K562 (cell line): Measurements from ENCODE around the gene ZSWIM2. TPM values are rescaled to one million over a fixed set of nuclear protein-coding genes. Genes with fewer than 3 reads are reported as not detected.

ENCODE experiments used
- ATAC-seq: fragments of 200-7000 bp; cut with Tn5 transposase; 3 replicates; pipeline ENCODE4 v1.9.1; 2020; ENCODE audit warnings: moderate library complexity
- BruUV-seq: library from RNA; stranded (reverse); fragments of 400-500 nt; replicated peaks from 2 replicates; lab custom pipeline; 2021; lab: Mats Ljungman, UMichigan
- CTCF ChIA-PET: fragments of 300-600 bp; formaldehyde crosslinking; extraction: SDS; loops from one replicate; lab custom pipeline; 2021; ENCODE audit warnings: low intra/inter-chr PET ratio; lab: Yijun Ruan, JAX
- POLR2A ChIA-PET: fragments of 300-600, 350-650 bp; sonication (Branson Sonifier 250); formaldehyde crosslinking; extraction: SDS; loops from one replicate; lab custom pipeline; 2021; ENCODE audit warnings: antibody characterized with exemption, inconsistent platforms; lab: Yijun Ruan, JAX
- DNase-seq, 4 experiments: peaks; one replicate each; pipeline versions ENCODE4 v3.0.0 to v3.0.0-alpha.2; 2011 to 2018; ENCODE audit warnings: low spot score in 3 of 4, mixed read lengths in 3 of 4; ENCODE audit errors: extremely low read depth in 1 of 4
- FAIRE-seq: peaks from 2 replicates; lab custom pipeline; 2011; peaks lifted over from hg19 to GRCh38; lab: Jason Lieb, UNC
- H2AFZ ChIP-seq: 2 replicates; pipeline ENCODE4 v1.6.0; 2011; ENCODE audit warnings: low read depth, low read length, control low read depth, inconsistent platforms
- H3K27ac ChIP-seq: fragments of 200-600 bp; 3 replicates; pipeline ENCODE4 v1.8.0; 2011; ENCODE audit warnings: low read depth, mild to moderate bottlenecking, control low read depth, inconsistent platforms, low read length, moderate library complexity, mixed read lengths; ENCODE audit errors: extremely low read depth
- H3K27me3 ChIP-seq, 2 experiments: fragments of 300-600 bp in 1 of 2; 2 replicates in 1 of 2; 3 replicates in 1 of 2; pipeline versions ENCODE4 v1.6.0 to v1.8.0; 2011; ENCODE audit warnings: inconsistent platforms in 2 of 2, low read length in 2 of 2, mild to moderate bottlenecking in 1 of 2, mixed read lengths in 1 of 2, moderate library complexity in 1 of 2; ENCODE audit not compliant: control insufficient read depth in 2 of 2, insufficient read depth in 2 of 2
- H3K36me3 ChIP-seq: fragments of 300-600 bp; 3 replicates; pipeline ENCODE4 v1.8.0; 2011; ENCODE audit warnings: mild to moderate bottlenecking, low read length, inconsistent platforms; ENCODE audit not compliant: control insufficient read depth, insufficient read depth
- H3K4me1 ChIP-seq, 2 experiments: fragments of 200-600 bp in 1 of 2; replicated peaks in 1 of 2; 2 replicates in 1 of 2; 3 replicates in 1 of 2; pipeline versions ENCODE4 v1.5.1 to v1.8.0; 2011; ENCODE audit warnings: inconsistent platforms in 2 of 2, low read length in 2 of 2, mild to moderate bottlenecking in 1 of 2, mixed read lengths in 1 of 2, moderate library complexity in 1 of 2; ENCODE audit not compliant: control insufficient read depth in 2 of 2, insufficient read depth in 2 of 2
- H3K4me2 ChIP-seq: 2 replicates; pipeline ENCODE4 v1.6.1; 2011; ENCODE audit warnings: low read length, control low read depth, inconsistent platforms, mixed read lengths; ENCODE audit not compliant: insufficient read depth
- H3K4me3 ChIP-seq: fragments of 200-600 bp; sonication (generic), shearing (Covaris generic); 2 replicates; pipeline ENCODE4 v1.5.1; 2016; ENCODE audit warnings: control low read depth, inconsistent platforms
- H3K79me2 ChIP-seq: fragments of 200-600 bp; 3 replicates; pipeline ENCODE4 v1.8.0; 2011; ENCODE audit warnings: low read length, inconsistent platforms; ENCODE audit not compliant: control insufficient read depth, insufficient read depth
- H3K9ac ChIP-seq, 2 experiments: 2 replicates each; pipeline versions ENCODE4 v1.6.0 to v1.6.1; 2011; ENCODE audit warnings: low read depth in 2 of 2, low read length in 2 of 2, control low read depth in 1 of 2, inconsistent platforms in 1 of 2, mild to moderate bottlenecking in 1 of 2, mixed read lengths in 1 of 2; ENCODE audit not compliant: insufficient read depth in 1 of 2
- H3K9me1 ChIP-seq: one replicate; pipeline ENCODE4 v1.6.0; 2011; ENCODE audit warnings: inconsistent platforms, mild to moderate bottlenecking, low read length, moderate library complexity; ENCODE audit not compliant: control insufficient read depth, insufficient read depth
- H3K9me3 ChIP-seq: replicated peaks from 2 replicates; pipeline ENCODE4 v1.5.1; 2011; ENCODE audit warnings: low read depth, low read length, inconsistent platforms; ENCODE audit not compliant: control insufficient read depth, insufficient read depth
- H4K20me1 ChIP-seq: replicated peaks from 2 replicates; pipeline ENCODE4 v1.6.1; 2011; ENCODE audit warnings: low read length, inconsistent platforms, mixed read lengths; ENCODE audit not compliant: control insufficient read depth, insufficient read depth
- CC2D1A ChIP-seq: fragments of 450-650 bp; IDR thresholded peaks from 2 replicates; pipeline ENCODE4 v1.6.1; 2017; ENCODE audit warnings: mild to moderate bottlenecking
- CEBPB ChIP-seq: fragments of 450-650 bp; IDR thresholded peaks from 2 replicates; pipeline ENCODE4 v1.6.1; 2016; ENCODE audit warnings: missing genetic modification characterization, missing compliant biosample characterization
- CEBPG ChIP-seq, 3 experiments: fragments of 200-800 bp in 1 of 3; sonication (Bioruptor generic) in 1 of 3; sonication (generic) in 1 of 3; formaldehyde crosslinking in 1 of 3; IDR thresholded peaks in 2 of 3; conservative IDR thresholded peaks in 1 of 3; 2 replicates each; pipeline versions ENCODE4 v1.6.1 to v1.8.0; 2016 to 2022; ENCODE audit warnings: missing compliant biosample characterization in 2 of 3, missing genetic modification characterization in 2 of 3, mild to moderate bottlenecking in 1 of 3, missing genetic modification reagents in 1 of 3
- HIVEP1 ChIP-seq: fragments of 250-450 bp; sonication (Bioruptor Pico); IDR thresholded peaks from 2 replicates; pipeline ENCODE4 v1.4.0; 2020; ENCODE audit warnings: mild to moderate bottlenecking
- JUN ChIP-seq, 2 experiments: sonication (generic) in 1 of 2; formaldehyde crosslinking in 1 of 2; IDR thresholded peaks; 2 replicates each; pipeline versions ENCODE4 v1.6.1 to v1.8.0; 2012 to 2022; ENCODE audit warnings: borderline replicate concordance in 2 of 2, mild to moderate bottlenecking in 2 of 2, improper control_type of control experiment in 1 of 2, low read depth in 1 of 2, low read length in 1 of 2, missing genetic modification reagents in 1 of 2
- NCOA4 ChIP-seq: fragments of 450-650 bp; IDR thresholded peaks from 2 replicates; pipeline ENCODE4 v1.6.1; 2018; ENCODE audit warnings: mild to moderate bottlenecking; ENCODE audit not compliant: partially characterized antibody
- NONO ChIP-seq, 2 experiments: fragments of 200-400 bp in 1 of 2; fragments of 450-650 bp in 1 of 2; formaldehyde crosslinking in 1 of 2; IDR thresholded peaks; 2 replicates each; pipeline ENCODE4 v1.6.1; 2017; ENCODE audit warnings: low read depth in 2 of 2, mild to moderate bottlenecking in 2 of 2, moderate library complexity in 2 of 2, low read length in 1 of 2
- NR3C1 ChIP-seq: sonication (generic); formaldehyde crosslinking; IDR thresholded peaks from 2 replicates; pipeline ENCODE4 v1.8.1; 2022; ENCODE audit warnings: missing genetic modification reagents
- PTTG1 ChIP-seq: fragments of 450-650 bp; IDR thresholded peaks from 2 replicates; pipeline ENCODE4 v1.6.1; 2016; ENCODE audit warnings: low read depth, mild to moderate bottlenecking, missing genetic modification characterization, missing compliant biosample characterization
- STAT6 ChIP-seq: sonication (generic); formaldehyde crosslinking; IDR thresholded peaks from 2 replicates; pipeline ENCODE4 v1.8.1; 2023; ENCODE audit warnings: mild to moderate bottlenecking, missing genetic modification reagents
- TFAM ChIP-seq: fragments of 250-450 bp; sonication (Bioruptor Pico); conservative IDR thresholded peaks from 2 replicates; pipeline ENCODE4 v1.5.0; 2021; ENCODE audit warnings: mild to moderate bottlenecking, moderate library complexity
- ZC3H11A ChIP-seq: IDR thresholded peaks from 2 replicates; pipeline ENCODE4 v1.6.1; 2012; ENCODE audit warnings: low read depth, low read length, improper control_type of control experiment
- ZNF655 ChIP-seq: fragments of 250-450 bp; sonication (Bioruptor Pico); IDR thresholded peaks from 2 replicates; pipeline ENCODE4 v1.5.0; 2021
- WGBS: fragments of 100-300 bp; shearing (Covaris generic); methylation state at CpG from one replicate; pipeline ENCODE4 v1.1.6; 2016; ENCODE audit warnings: low coverage, mixed read lengths; ENCODE audit not compliant: insufficient coverage; ENCODE audit errors: missing lambda C conversion rate; 5-methylcytosine and 5-hydroxymethylcytosine counted together
- in situ Hi-C: fragments of 300-500 bp; cut with MboI; formaldehyde crosslinking; loops from 4 replicates; pipeline ENCODE4 v1.15.0; 2018; ENCODE audit warnings: inconsistent platforms, mixed read lengths
- intact Hi-C: fragments of 100-400 bp; cut with micrococcal nuclease; formaldehyde crosslinking; loops from 2 replicates; pipeline ENCODE4 v1.14.2; 2022
- polyA plus RNA-seq, 8 experiments: library from polyadenylated mRNA; depleted of rRNA in 4 of 8; stranded (reverse) in 5 of 8; unstranded in 3 of 8; fragments of >200 nt; fragmentation: Nextera tagmentation in 2 of 8; fragmentation: Illumina TruSeq in 1 of 8; extraction: Ambion mirVana in 2 of 8; extraction: Trizol in 1 of 8; gene quantifications; 2 replicates each; pipeline versions ENCODE4 v1.2.1 to v1.2.3, GENCODE V29; 2011 to 2014; ENCODE audit warnings: inconsistent platforms in 1 of 8, missing spikeins in 1 of 8
- total RNA-seq, 7 experiments: library from RNA; depleted of rRNA in 6 of 7; stranded (reverse); fragments of >200 nt in 6 of 7; fragmentation: Illumina TruSeq in 2 of 7; extraction: Trizol in 2 of 7; gene quantifications; 2 replicates each; pipeline versions ENCODE4 v1.2.1 to v1.2.3, GENCODE V29; 2011 to 2021; ENCODE audit warnings: low replicate concordance in 1 of 7

ZSWIM2 gene
- total and polyA plus RNA-seq, 9 of the 15 experiments (the other 6 are each of a cell fraction or from before 2014, with no cell fraction given): not detected

- Histone ChIP-seq H3K9ac (no peak overlapping the region), H4K20me1 (no peaks in the 10 kb centered on the region), H3K4me1 (no peaks in the 10 kb centered on the region), H3K9me1 (no peaks in the 10 kb centered on the region), H3K4me3 (no peak overlapping the region), H3K36me3 (no peaks in the 10 kb centered on the region), H3K79me2 (no peaks in the 10 kb centered on the region), H3K9me3 (0 out of 2 replicates have a peak, but pooled peaks cover 2% of the 10 kb centered on the region), H3K27ac (no peak overlapping the region), H3K27me3 (no peaks in the 10 kb centered on the region), H3K4me2 (no peak overlapping the region), H2AFZ (no peak overlapping the region)
- intact Hi-C loops (no loop called here), in situ Hi-C loops (loop anchor here (25.0 kb wide), 1 partner anchor 563 kb away; the partner anchor contains the start of gene CALCRL)
- DNase-seq: no peak
- no TSS peak for BruUV-seq
- ATAC-seq: no peak
- 10% methylated on average over 4 of the region's 4 CpGs for WGBS
- ChIA-PET CTCF (no interaction called here), POLR2A (no interaction called here)
- TF ChIP-seq ZNF655 (CRISPR knock-in tag): no peak
- TF ChIP-seq HIVEP1 (CRISPR knock-in tag): no peak
- TF ChIP-seq CEBPG (CRISPR knock-in tag; IDR thresholded peaks at IDR 0.05): no peak
- TF ChIP-seq CEBPG (tag; conservative IDR thresholded peaks at IDR 0.05 in 1 of 2, IDR thresholded peaks at IDR 0.05 in 1 of 2): peak in 1 of 2 experiments; percentile 72; a peak in 1 of 4 replicates
- no peak for TF ChIP-seq STAT6
- no peak for TF ChIP-seq NR3C1
- peak; percentile 60 for TF ChIP-seq CEBPB
- no peak for TF ChIP-seq NCOA4
- TF ChIP-seq JUN (IDR thresholded peaks at IDR 0.05; ENCODE audit: borderline replicate concordance, low read depth, low read length): no peak
- TF ChIP-seq JUN (CRISPR knock-in tag; IDR thresholded peaks at IDR 0.05; ENCODE audit: borderline replicate concordance): no peak
- TF ChIP-seq NONO (IDR thresholded peaks at IDR 0.05; ENCODE audit: low read depth in 2 of 2, low read length in 1 of 2): no peak
- TF ChIP-seq TFAM (CRISPR knock-in tag): no peak
- no peak for TF ChIP-seq CC2D1A
- TF ChIP-seq ZC3H11A: no peak
- no peak for TF ChIP-seq PTTG1 (tag)
- no peak for FAIRE-seq
These were observed 25.7 kb upstream of the ZSWIM2 start for GRCh38 chr2:186874713-186875112.
